Neural progenitor cell (in vitro differentiated cells): ENCODE data around the gene OLR1. TPM values are rescaled to one million over a fixed set of nuclear protein-coding genes. Genes with fewer than 3 reads are reported as not detected.
A peak's percentile ranks its signal among the peaks of the same experiment; 100 is the strongest.

Source experiments
- DNase-seq: peaks from one replicate; pipeline ENCODE4 v3.0.0-alpha.2; 2016; ENCODE audit warnings: low spot score
- H2AFZ ChIP-seq: fragments of 200-600 bp; sonication (generic); replicated peaks from 2 replicates; pipeline ENCODE4 v1.6.1; 2016; ENCODE audit warnings: antibody characterized with exemption
- H3F3A ChIP-seq: fragments of 200-600 bp; sonication (generic); 2 replicates; pipeline ENCODE4 v1.6.1; 2016; ENCODE audit warnings: antibody characterized with exemption, low read depth
- H3K27ac ChIP-seq: fragments of 200-600 bp; sonication (generic); 2 replicates; pipeline ENCODE4 v1.5.1; 2016; ENCODE audit warnings: mild to moderate bottlenecking
- H3K27me3 ChIP-seq: fragments of 200-600 bp; sonication (generic); 2 replicates; pipeline ENCODE4 v1.6.1; 2016; ENCODE audit warnings: mild to moderate bottlenecking, moderate library complexity
- H3K36me3 ChIP-seq: fragments of 200-600 bp; sonication (generic); 2 replicates; pipeline ENCODE4 v1.5.1; 2016
- H3K4me1 ChIP-seq: fragments of 200-600 bp; sonication (generic); 2 replicates; pipeline ENCODE4 v1.6.1; 2016; ENCODE audit warnings: mixed run types
- H3K4me2 ChIP-seq: fragments of 200-600 bp; sonication (generic); 2 replicates; pipeline ENCODE4 v1.6.1; 2016
- H3K4me3 ChIP-seq: fragments of 200-600 bp; sonication (generic); 2 replicates; pipeline ENCODE4 v1.5.1; 2016
- H3K79me2 ChIP-seq: fragments of 200-600 bp; sonication (generic); 2 replicates; pipeline ENCODE4 v1.6.1; 2016; ENCODE audit warnings: low read depth
- H3K9ac ChIP-seq: fragments of 200-600 bp; sonication (generic); 2 replicates; pipeline ENCODE4 v1.6.1; 2016
- H3K9me3 ChIP-seq: fragments of 200-600 bp; sonication (generic); 2 replicates; pipeline ENCODE4 v1.5.1; 2016; ENCODE audit warnings: low read depth
- H4K20me1 ChIP-seq: fragments of 200-600 bp; sonication (generic); 2 replicates; pipeline ENCODE4 v1.6.1; 2016; ENCODE audit warnings: low read depth
- H3K27ac Mint-ChIP-seq: 3 replicates; pipeline ENCODE4 v1.8.0; 2021; ENCODE audit warnings: mixed read lengths
- H3K27me3 Mint-ChIP-seq: 2 replicates; pipeline ENCODE4 v1.8.0; 2022; ENCODE audit warnings: low read depth, mild to moderate bottlenecking, inconsistent platforms, moderate library complexity, mixed read lengths; ENCODE audit not compliant: insufficient read depth
- H3K36me3 Mint-ChIP-seq: 3 replicates; pipeline ENCODE4 v1.8.0; 2021; ENCODE audit warnings: mixed read lengths
- H3K4me1 Mint-ChIP-seq: 3 replicates; pipeline ENCODE4 v1.8.0; 2021; ENCODE audit warnings: mixed read lengths
- H3K4me3 Mint-ChIP-seq: 3 replicates; pipeline ENCODE4 v1.8.0; 2021; ENCODE audit warnings: mild to moderate bottlenecking, moderate library complexity, mixed read lengths
- H3K9me3 Mint-ChIP-seq: 3 replicates; pipeline ENCODE4 v1.8.0; 2020; ENCODE audit warnings: mixed read lengths
- CTCF ChIP-seq: fragments of 200-600 bp; sonication (generic); IDR thresholded peaks from 2 replicates; pipeline ENCODE4 v1.5.1; 2017; ENCODE audit warnings: antibody characterized with exemption, mild to moderate bottlenecking
- EZH2 ChIP-seq: fragments of 200-600 bp; sonication (generic); IDR thresholded peaks from 2 replicates; pipeline ENCODE4 v1.6.1; 2017; ENCODE audit warnings: antibody characterized with exemption, mild to moderate bottlenecking, moderate library complexity
- EZH2phosphoT487 ChIP-seq: fragments of 200-600 bp; sonication (generic); IDR thresholded peaks from 2 replicates; pipeline ENCODE4 v1.6.1; 2017; ENCODE audit warnings: antibody characterized with exemption
- total RNA-seq: library from RNA; depleted of rRNA; stranded (reverse); fragments of >200 nt; gene quantifications from 2 replicates; pipeline ENCODE4 v1.2.3, GENCODE V29; 2015; ENCODE audit warnings: low replicate concordance

OLR1 gene
- total RNA-seq, 1 donor from 2014 or later: not detected

- H3K36me3 Mint-ChIP-seq: peaks cover 3% of the 10 kb centered on the region
- Histone ChIP-seq H4K20me1 (peaks cover 18% of the 10 kb centered on the region), H2AFZ (no peak overlapping the region), H3K9ac (no peak overlapping the region), H3K27me3 (no peaks in the 10 kb centered on the region), H3K36me3 (no peaks in the 10 kb centered on the region), H3K4me3 (no peak overlapping the region), H3K9me3 (no peaks in the 10 kb centered on the region), H3K4me1 (peaks cover 7% of the 10 kb centered on the region), H3K27ac (no peak overlapping the region), H3K4me2 (no peak overlapping the region), H3K79me2 (peaks cover 28% of the 10 kb centered on the region), H3F3A (peaks cover 30% of the 10 kb centered on the region)
- peaks cover 16% of the 10 kb centered on the region for H3K4me1 Mint-ChIP-seq
- no peak overlapping the region for H3K27ac Mint-ChIP-seq
- peaks cover 9% of the 10 kb centered on the region for H3K27me3 Mint-ChIP-seq
- DNase-seq: no peak
- TF ChIP-seq EZH2 (no peak), EZH2phosphoT487 (no peak), CTCF (no peak)
- no peaks in the 10 kb centered on the region for H3K9me3 Mint-ChIP-seq
- H3K4me3 Mint-ChIP-seq: no peak overlapping the region
These were observed 43.5 kb upstream of the OLR1 start for GRCh38 chr12:10215436-10215835.

GRCh38 chr12:10214895-10215267 is 42.9 kb upstream of the OLR1 start:
- Mint-ChIP-seq H3K27ac (no peak overlapping the region), H3K27me3 (peaks cover 9% of the 10 kb centered on the region), H3K4me3 (peak overlapping the region; percentile 95), H3K36me3 (peaks cover 3% of the 10 kb centered on the region), H3K9me3 (no peaks in the 10 kb centered on the region), H3K4me1 (peaks cover 16% of the 10 kb centered on the region)
- Histone ChIP-seq H4K20me1 (peaks cover 18% of the 10 kb centered on the region), H3K9me3 (no peaks in the 10 kb centered on the region), H3K79me2 (peaks cover 28% of the 10 kb centered on the region), H3K4me3 (peak overlapping the region; percentile 76), H2AFZ (no peak overlapping the region), H3K36me3 (no peaks in the 10 kb centered on the region), H3K27ac (no peak overlapping the region), H3K4me2 (peak overlapping the region; percentile 88), H3F3A (peaks cover 30% of the 10 kb centered on the region), H3K4me1 (peaks cover 7% of the 10 kb centered on the region), H3K9ac (no peak overlapping the region), H3K27me3 (no peaks in the 10 kb centered on the region)
- TF ChIP-seq EZH2phosphoT487 (no peak), EZH2 (no peak), CTCF (no peak)
- DNase-seq: no peak

- Mint-ChIP-seq H3K4me1 (peaks cover 16% of the 10 kb centered on the region), H3K9me3 (no peaks in the 10 kb centered on the region), H3K27me3 (peaks cover 9% of the 10 kb centered on the region), H3K36me3 (peaks cover 3% of the 10 kb centered on the region), H3K27ac (no peak overlapping the region), H3K4me3 (peak overlapping the region; percentile 95)
- DNase-seq: peak; percentile 25
- Histone ChIP-seq H3K27me3 (no peaks in the 10 kb centered on the region), H4K20me1 (peaks cover 18% of the 10 kb centered on the region), H3K4me3 (peak overlapping the region; percentile 76), H3K36me3 (no peaks in the 10 kb centered on the region), H3F3A (peaks cover 30% of the 10 kb centered on the region), H3K4me2 (peak overlapping the region; percentile 88), H2AFZ (peak overlapping the region; percentile 81), H3K27ac (no peak overlapping the region), H3K9ac (no peak overlapping the region), H3K4me1 (peaks cover 7% of the 10 kb centered on the region), H3K9me3 (no peaks in the 10 kb centered on the region), H3K79me2 (peaks cover 28% of the 10 kb centered on the region)
- TF ChIP-seq EZH2phosphoT487 (no peak), EZH2 (no peak), CTCF (no peak)
These were observed 42.4 kb upstream of the OLR1 start for GRCh38 chr12:10214136-10214894.
